Endothelial cell of umbilical vein (primary cell): ENCODE results near the gene ZIM2. TPM values are rescaled to one million over a fixed set of nuclear protein-coding genes. Genes with fewer than 3 reads are reported as not detected.

ENCODE experiments used
- BruUV-seq: library from RNA; stranded (reverse); fragments of 400-500 nt; replicated peaks from 2 replicates; lab custom pipeline; 2021; lab: Mats Ljungman, UMichigan
- CTCF ChIA-PET: fragments of 300-600, 350-600 bp; sonication (Branson Sonifier 250); formaldehyde crosslinking; loops from one replicate; lab custom pipeline; 2021; ENCODE audit warnings: antibody characterized with exemption, inconsistent platforms; lab: Charles Lee
- POLR2A ChIA-PET: fragments of 300-600, 350-600 bp; sonication (Branson Sonifier 250); formaldehyde crosslinking; loops from one replicate; lab custom pipeline; 2021; ENCODE audit warnings: antibody characterized with exemption, inconsistent platforms; lab: Charles Lee
- DNase-seq: peaks from one replicate; pipeline ENCODE4 v3.0.0-alpha.2; 2011; ENCODE audit warnings: low read depth, low spot score
- FAIRE-seq: peaks from 2 replicates; lab custom pipeline; 2011; peaks lifted over from hg19 to GRCh38; lab: Jason Lieb, UNC
- H2AFZ ChIP-seq: 2 replicates; pipeline ENCODE4 v1.6.0; 2012; ENCODE audit warnings: low read depth, low read length, control low read depth, inconsistent platforms
- H3K27ac ChIP-seq: 2 replicates; pipeline ENCODE4 v1.5.1; 2011; ENCODE audit warnings: low read depth, mild to moderate bottlenecking, control low read depth, low read length, moderate library complexity; ENCODE audit not compliant: insufficient read depth
- H3K27me3 ChIP-seq, 2 experiments: 2 replicates each; pipeline versions ENCODE4 v1.6.0 to v1.6.1; 2011; ENCODE audit warnings: low read length in 2 of 2, mixed read lengths in 1 of 2; ENCODE audit not compliant: control insufficient read depth in 2 of 2, insufficient read depth in 2 of 2
- H3K36me3 ChIP-seq, 2 experiments: 2 replicates in 1 of 2; 3 replicates in 1 of 2; pipeline ENCODE4 v1.5.1; 2011; ENCODE audit warnings: low read length in 2 of 2, mild to moderate bottlenecking in 1 of 2, moderate library complexity in 1 of 2; ENCODE audit not compliant: control insufficient read depth in 2 of 2, insufficient read depth in 2 of 2; ENCODE audit errors: extremely low read depth in 1 of 2
- H3K4me1 ChIP-seq: 3 replicates; pipeline ENCODE4 v1.5.1; 2011; ENCODE audit warnings: mild to moderate bottlenecking, low read length; ENCODE audit not compliant: control insufficient read depth, insufficient read depth; ENCODE audit errors: extremely low read depth
- H3K4me2 ChIP-seq: 2 replicates; pipeline ENCODE4 v1.6.1; 2011; ENCODE audit warnings: low read length, control low read depth, mixed read lengths; ENCODE audit not compliant: insufficient read depth
- H3K4me3 ChIP-seq, 3 experiments: fragments of 200-600 bp in 1 of 3; sonication (generic), shearing (Covaris generic) in 1 of 3; replicated peaks in 1 of 3; 2 replicates each; pipeline ENCODE4 v1.5.1; 2011 to 2016; ENCODE audit warnings: control low read depth in 3 of 3, low read length in 3 of 3, mild to moderate bottlenecking in 2 of 3, inconsistent platforms in 1 of 3, low read depth in 1 of 3, moderate library complexity in 1 of 3; ENCODE audit not compliant: insufficient read depth in 1 of 3
- H3K79me2 ChIP-seq: 2 replicates; pipeline ENCODE4 v1.6.0; 2012; ENCODE audit warnings: low read length, inconsistent platforms; ENCODE audit not compliant: control insufficient read depth, insufficient read depth
- H3K9ac ChIP-seq: replicated peaks from 2 replicates; pipeline ENCODE3; 2011; ENCODE audit warnings: low read length, control low read depth; ENCODE audit not compliant: insufficient read depth; ENCODE audit errors: extremely low read depth
- H3K9me1 ChIP-seq: replicated peaks from 3 replicates; pipeline ENCODE4 v1.6.0; 2011; ENCODE audit warnings: mild to moderate bottlenecking, low read length; ENCODE audit not compliant: control insufficient read depth, insufficient read depth; ENCODE audit errors: extremely low read depth
- H3K9me3 ChIP-seq: replicated peaks from 2 replicates; pipeline ENCODE4 v1.5.1; 2012; ENCODE audit warnings: low read length, inconsistent platforms; ENCODE audit not compliant: control insufficient read depth, insufficient read depth
- H4K20me1 ChIP-seq: replicated peaks from 2 replicates; pipeline ENCODE3; 2011; ENCODE audit warnings: mild to moderate bottlenecking, low read length; ENCODE audit not compliant: control insufficient read depth, insufficient read depth; ENCODE audit errors: extremely low read depth
- CTCF ChIP-seq, 2 donors: IDR thresholded peaks; 1 replicate in 1 of 2; 2 replicates in 1 of 2; pipeline ENCODE4 v1.5.1; 2011; ENCODE audit warnings: low read length in 2 of 2, mild to moderate bottlenecking in 2 of 2, moderate library complexity in 2 of 2, control low read depth in 1 of 2, inconsistent platforms in 1 of 2, low read depth in 1 of 2; ENCODE audit not compliant: insufficient read depth in 1 of 2; ENCODE audit errors: extremely low read depth in 1 of 2
- EZH2 ChIP-seq: IDR thresholded peaks from 2 replicates; pipeline ENCODE4 v1.6.1; 2012; ENCODE audit warnings: borderline replicate concordance, low read depth, mild to moderate bottlenecking, moderate library complexity, low read length, inconsistent platforms; ENCODE audit not compliant: severe bottlenecking
- FOS ChIP-seq: IDR thresholded peaks from 2 replicates; pipeline ENCODE4 v1.6.1; 2011; ENCODE audit warnings: mild to moderate bottlenecking, low read length, moderate library complexity, borderline replicate concordance; ENCODE audit not compliant: insufficient read depth
- POLR2A ChIP-seq: IDR thresholded peaks from 2 replicates; pipeline ENCODE4 v1.6.1; 2012; ENCODE audit warnings: low read depth, mild to moderate bottlenecking, control low read depth, low read length
- dilution Hi-C: fragments of 300-500 bp; cut with MboI; formaldehyde crosslinking; loops from one replicate; pipeline ENCODE4 v1.15.0; 2019; ENCODE audit warnings: low sequenced_read_pairs; ENCODE audit not compliant: extremely low pct_ligation_motif_present
- intact Hi-C: fragments of 100-400 bp; cut with micrococcal nuclease; formaldehyde crosslinking; loops from one replicate; pipeline ENCODE4 v1.10.0; 2022
- polyA plus RNA-seq, 4 experiments: library from polyadenylated mRNA; depleted of rRNA in 3 of 4; stranded (reverse) in 3 of 4; unstranded in 1 of 4; fragments of >200 nt; gene quantifications; 2 replicates each; pipeline versions ENCODE4 v1.2.1 to v1.2.3, GENCODE V29; 2011 to 2012; ENCODE audit warnings: missing spikeins in 1 of 4
- total RNA-seq: library from RNA; stranded (reverse); gene quantifications from 2 replicates; pipeline ENCODE4 v1.2.3, GENCODE V29; 2021

Gene ZIM2
- total and polyA plus RNA-seq, 2 donors (not counting 3 experiments of a cell fraction or from before 2014, with no cell fraction given), result not detected

GRCh38 chr19:56880592-56881190 lies 40.2 kb upstream of the ZIM2 start:
- DNase-seq (no peak), FAIRE-seq (no peak)

More at GRCh38 chr19:56880592-56881190, 40.2 kb upstream of the ZIM2 start:
- Histone ChIP-seq H3K4me3 (no peak overlapping the region), H3K4me1 (no peaks in the 10 kb centered on the region), H3K4me2 (no peak overlapping the region), H2AFZ (no peak overlapping the region), H3K79me2 (no peaks in the 10 kb centered on the region), H4K20me1 (no peaks in the 10 kb centered on the region), H3K9me3 (peaks cover 5% of the 10 kb centered on the region), H3K27ac (no peak overlapping the region), H3K36me3 (no peaks in the 10 kb centered on the region), H3K27me3 (no peaks in the 10 kb centered on the region), H3K9ac (no peak overlapping the region), H3K9me1 (no peaks in the 10 kb centered on the region)
- intact Hi-C loops, result no loop called here
- POLR2A ChIA-PET, result no interaction called here
- CTCF ChIA-PET, result no interaction called here
- TF ChIP-seq FOS (no peak), POLR2A (no peak), CTCF (IDR thresholded peaks at IDR 0.05; ENCODE audit: extremely low read depth in 1 of 2, insufficient read depth in 1 of 2, low read depth in 1 of 2, low read length in 2 of 2) (no peak), EZH2 (no peak)
- BruUV-seq, result no TSS peak
- dilution Hi-C loops, result no loop called here
